Measurements from ENCODE around the gene GTF2F2.
"Not testable (repeated sequence)": the region's sequence is repeated elsewhere in the genome, so short reads cannot be mapped to it uniquely, and the experiment has no call there.

The GTF2F2 gene

DNA sequence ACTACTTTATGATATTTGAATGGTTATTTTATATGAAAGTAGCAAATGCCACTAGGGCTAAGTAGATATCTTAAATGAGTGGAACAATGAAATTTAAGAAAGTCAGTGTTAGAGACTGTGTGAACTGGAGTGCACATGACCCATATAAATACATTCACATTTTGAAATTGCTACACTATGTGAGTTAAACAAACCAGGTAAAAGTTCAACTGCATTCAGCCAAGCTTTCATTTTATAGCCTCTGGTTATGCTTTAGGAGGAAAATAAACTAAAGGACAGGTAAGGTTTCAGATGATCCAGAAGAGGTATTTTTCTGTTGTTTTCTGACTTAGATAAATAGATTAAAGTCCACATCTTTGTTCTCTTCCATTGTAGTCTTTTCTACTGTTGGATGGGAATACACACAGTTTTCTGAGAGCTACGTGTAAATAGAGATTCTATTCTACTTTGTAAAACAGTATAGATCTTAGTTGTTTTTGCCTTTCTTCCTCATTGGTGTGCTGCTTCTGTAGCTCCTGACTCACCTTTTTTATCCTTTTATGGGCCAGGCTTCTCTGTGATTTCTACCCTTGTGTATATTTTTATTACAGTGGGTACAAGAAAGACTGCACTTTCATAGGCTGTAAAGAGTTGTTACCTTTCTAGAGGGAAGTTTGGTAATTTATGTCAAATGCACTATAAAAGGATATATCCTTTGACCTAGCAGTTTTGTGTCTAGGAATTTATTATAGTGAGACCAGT lies 135.1 kb downstream of the GTF2F2 start:
- no peak for DNase-seq (ENCODE audit: low read depth in 3 of 3)

- no peak for DNase-seq (ENCODE audit: low read depth in 3 of 3)
Measured at GRCh38 chr13:45256254-45256653, 135.9 kb downstream of the GTF2F2 start.

GRCh38 chr13:45257638-45258333 lies 137.5 kb downstream of the GTF2F2 start:
- no peak for DNase-seq (ENCODE audit: low read depth in 3 of 3)

GRCh38 chr13:45258334-45258675 lies 138.0 kb downstream of the GTF2F2 start:
- DNase-seq (ENCODE audit: low read depth in 3 of 3): no peak

GRCh38 chr13:45267215-45267614 lies 146.9 kb downstream of the GTF2F2 start:
- no peak for DNase-seq (ENCODE audit: low read depth in 3 of 3)

DNA sequence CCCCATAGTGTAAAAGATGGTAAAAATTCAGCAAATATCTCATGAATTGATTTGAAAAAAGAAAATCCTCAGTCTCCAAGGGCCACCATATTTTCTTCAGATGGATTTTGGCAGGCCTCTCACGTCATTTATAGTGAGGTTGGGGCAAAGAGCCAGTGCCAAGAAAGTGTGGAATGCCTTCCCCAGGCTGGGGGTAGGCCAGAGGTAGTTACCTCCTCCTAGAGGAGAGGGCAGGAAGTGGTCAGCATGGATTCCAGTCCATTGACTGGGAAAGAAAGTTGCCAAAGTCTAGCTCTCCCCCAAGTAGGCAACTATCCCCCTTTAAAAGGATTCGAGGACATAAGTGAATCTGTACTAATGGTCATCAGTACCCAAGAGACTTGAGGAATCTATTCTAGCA lies 148.9 kb downstream of the GTF2F2 start:
- DNase-seq (ENCODE audit: low read depth in 3 of 3): no peak

GRCh38 chr13:45276913-45277312 lies 156.6 kb downstream of the GTF2F2 start:
- no peak for DNase-seq (ENCODE audit: low read depth in 3 of 3)

GRCh38 chr13:45278096-45278645 lies 157.9 kb downstream of the GTF2F2 start:
- DNase-seq (ENCODE audit: low read depth in 3 of 3): no peak

DNA sequence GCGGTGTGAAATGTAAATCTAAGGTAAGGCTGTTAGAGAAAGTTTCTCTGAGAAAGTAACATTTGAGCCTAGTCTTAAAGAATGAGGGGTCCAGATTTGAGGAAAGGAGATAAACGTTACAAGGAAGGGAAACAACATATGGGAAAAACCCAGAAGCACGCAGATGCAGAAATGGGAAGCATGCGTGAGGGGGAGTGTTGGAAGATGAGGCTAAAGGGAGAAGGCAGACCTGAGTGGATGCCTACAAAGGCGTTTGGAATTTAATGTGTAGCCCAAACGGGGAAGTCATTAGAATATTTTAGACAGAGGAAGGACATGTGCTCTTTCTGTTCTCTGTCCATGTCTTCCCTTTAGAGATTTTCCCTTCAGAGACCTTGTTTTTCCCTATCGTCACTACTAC lies 159.7 kb downstream of the GTF2F2 start:
- DNase-seq (ENCODE audit: low read depth in 3 of 3): no peak

- DNase-seq (ENCODE audit: low read depth in 3 of 3): peak; percentile 13 to 40 (median 38)
Measured at GRCh38 chr13:45280751-45281634, 160.7 kb downstream of the GTF2F2 start.

DNA sequence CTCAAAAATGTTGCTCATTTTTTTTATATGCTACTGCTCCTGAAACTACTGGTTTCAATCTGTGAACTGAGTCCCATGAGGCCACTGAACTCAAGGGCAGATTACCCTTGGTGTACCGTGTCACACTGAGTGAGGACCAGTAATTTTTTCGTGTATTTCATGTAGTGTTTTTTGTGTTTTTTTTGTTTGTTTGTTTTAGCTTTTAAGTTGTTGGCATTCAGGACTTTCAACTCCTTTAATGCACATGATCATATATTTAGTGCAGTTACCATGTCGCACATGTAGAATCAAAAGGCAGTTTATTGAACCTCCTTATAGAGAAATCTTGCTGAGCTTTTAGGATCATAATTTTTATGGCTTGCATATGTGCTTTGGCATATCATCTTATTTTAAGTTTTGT lies 162.7 kb downstream of the GTF2F2 start:
- DNase-seq (ENCODE audit: low read depth in 3 of 3): no peak

DNA sequence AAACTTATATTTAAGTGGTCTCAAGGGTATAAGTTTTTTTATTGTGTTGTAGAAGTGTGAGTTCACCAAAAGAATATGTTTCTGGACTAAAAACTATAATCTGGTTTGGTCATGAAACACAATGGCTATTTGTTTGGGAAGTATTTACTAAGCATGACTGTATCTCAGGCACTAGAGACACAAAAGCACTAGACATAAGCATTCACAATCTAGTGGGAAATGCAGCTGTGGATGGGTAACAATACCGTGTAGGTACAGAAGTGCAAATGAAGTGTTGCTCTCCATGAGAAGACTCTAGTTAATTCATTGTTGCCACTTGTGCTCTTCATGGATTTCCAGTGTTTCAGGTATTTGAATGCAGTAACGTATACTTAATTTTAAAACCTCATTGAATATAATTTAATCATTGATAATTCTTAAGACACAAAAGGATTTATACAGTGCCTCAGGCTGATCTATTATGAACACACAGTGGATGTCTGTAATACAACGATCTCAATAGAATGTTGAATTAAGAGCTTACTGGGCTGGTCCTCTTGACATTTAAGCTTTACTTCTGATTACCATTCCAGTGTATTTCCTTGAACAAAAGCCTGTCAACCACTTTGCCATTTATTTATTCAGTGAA lies 169.7 kb downstream of the GTF2F2 start:
- DNase-seq (ENCODE audit: low read depth in 3 of 3): no peak

DNA sequence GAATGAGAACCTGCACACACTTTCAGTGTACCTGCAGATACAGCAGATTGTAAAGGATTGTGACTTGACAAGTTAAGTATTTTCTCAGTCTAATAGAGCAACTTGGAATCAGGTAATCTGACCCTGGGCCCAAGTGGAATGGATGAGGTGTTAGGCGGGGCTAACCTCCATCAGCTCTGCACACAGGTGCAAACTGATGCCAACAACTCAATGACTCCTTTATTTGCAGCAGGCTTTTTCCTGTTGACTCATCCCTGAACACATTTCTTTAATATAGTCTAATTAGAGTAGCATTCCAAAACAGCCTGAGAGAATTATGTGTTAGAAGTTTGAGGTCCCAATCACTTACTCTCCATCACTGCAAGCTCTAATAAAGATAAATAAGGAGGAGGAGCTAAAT lies 171.9 kb downstream of the GTF2F2 start:
- DNase-seq (ENCODE audit: low read depth in 3 of 3): no peak

- DNase-seq (ENCODE audit: low read depth in 3 of 3): no peak
Measured at GRCh38 chr13:45295536-45295935, 175.2 kb downstream of the GTF2F2 start.

GRCh38 chr13:45296259-45296658 lies 175.9 kb downstream of the GTF2F2 start:
- DNase-seq (ENCODE audit: low read depth in 3 of 3): no peak

DNA sequence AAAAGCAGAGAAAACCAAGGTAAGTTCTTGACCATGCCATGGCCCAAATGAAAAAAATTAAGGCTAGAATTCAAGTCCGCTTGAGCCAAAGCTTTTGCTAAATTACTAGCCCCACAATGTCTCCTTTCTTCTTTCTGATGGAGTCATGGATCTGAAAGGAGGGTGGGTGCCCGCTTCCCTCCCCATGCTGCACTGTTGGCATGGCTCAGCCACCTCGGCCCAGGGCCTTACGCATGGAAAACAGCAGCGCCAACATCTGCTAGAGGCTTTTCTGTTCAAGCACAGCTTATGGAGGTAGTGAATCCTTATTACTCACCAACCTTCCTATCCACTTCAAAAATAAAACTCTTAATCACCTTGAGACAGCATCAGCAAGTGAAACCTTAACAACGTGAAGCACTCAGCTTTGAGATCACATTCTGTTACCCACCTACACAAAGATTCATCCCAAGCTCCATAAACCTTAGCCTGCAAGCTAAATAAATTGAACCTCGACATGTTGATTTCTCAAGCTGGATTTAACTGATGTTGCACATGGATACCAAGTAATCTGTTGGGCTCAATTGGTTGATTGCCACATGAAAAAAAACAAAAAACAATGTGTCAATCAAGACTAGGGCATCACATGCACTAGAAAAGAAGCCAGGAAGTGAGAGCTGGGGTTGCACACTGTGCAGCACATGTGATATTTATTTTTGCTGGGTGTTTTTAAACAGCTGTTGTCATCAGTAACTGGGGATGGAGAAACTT lies 177.3 kb downstream of the GTF2F2 start:
- DNase-seq (ENCODE audit: low read depth in 3 of 3): no peak

GRCh38 chr13:45298206-45298505 lies 177.8 kb downstream of the GTF2F2 start:
- DNase-seq (ENCODE audit: low read depth in 3 of 3): no peak

DNA sequence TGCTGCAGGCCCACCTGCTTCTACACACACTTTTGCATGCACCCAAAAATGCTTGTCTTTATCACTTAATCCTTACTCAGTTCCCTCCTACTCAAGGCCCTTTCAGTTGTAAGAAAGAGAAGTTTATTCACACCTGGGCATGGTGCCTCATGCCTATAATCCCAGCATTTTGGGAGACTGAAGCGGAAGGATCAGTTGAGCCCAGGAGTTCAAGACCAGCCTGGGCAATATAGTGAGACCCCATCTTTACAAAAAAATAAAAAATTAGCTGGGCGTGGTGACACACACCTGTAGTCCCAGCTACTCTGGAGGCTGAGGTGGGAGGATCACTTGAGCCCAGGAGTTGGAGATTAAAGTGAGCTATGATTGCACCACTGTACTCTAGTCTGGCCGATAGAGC lies 178.2 kb downstream of the GTF2F2 start:
- DNase-seq (ENCODE audit: low read depth in 3 of 3): not testable (repeated sequence)

- DNase-seq (ENCODE audit: low read depth in 3 of 3): no peak
Measured at GRCh38 chr13:45299194-45299593, 178.9 kb downstream of the GTF2F2 start.

DNA sequence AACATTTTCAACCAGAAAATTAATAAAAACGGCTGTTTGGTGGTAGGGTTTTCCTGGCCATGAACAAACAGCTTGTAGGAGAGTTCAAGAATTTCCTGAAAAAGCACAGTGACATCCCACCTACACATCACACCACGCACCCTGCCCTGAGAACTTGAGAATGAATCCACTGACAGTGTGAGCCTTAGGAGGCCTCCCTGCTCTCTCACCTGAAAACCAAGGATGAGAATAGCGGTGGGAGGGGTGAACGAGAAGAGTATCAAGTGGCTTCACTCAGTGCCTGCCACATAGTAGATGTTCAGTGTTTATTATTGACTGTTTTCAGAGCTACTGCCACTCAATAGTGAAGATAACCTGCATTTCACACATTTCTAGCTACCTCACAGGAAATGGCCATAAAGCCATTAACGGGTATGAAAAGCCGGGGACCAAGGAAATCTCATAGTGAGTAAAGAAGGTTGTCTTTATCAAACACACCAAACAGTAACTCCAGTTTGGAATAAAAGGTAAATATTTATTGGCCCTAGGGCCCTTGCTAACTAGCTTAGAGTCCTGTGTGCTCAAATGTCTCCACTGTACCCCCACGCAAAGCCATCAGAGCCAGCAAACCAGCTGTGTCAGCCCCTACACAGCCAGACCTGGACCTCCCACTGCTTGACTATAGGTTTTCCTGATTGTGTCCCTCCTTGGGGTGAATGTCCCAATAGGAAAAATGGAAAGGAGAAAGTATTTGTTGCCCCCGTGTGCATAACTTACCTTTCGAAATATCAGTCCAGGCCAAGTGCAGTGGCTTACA lies 180.1 kb downstream of the GTF2F2 start:
- no peak for DNase-seq (ENCODE audit: low read depth in 3 of 3)

All from stimulated activated CD4-positive, alpha-beta T cell treated with anti-CD3 and anti-CD28 coated beads, TNF-alpha, amount 100 ng/mL, for 4 hours (primary cell).